Measurements from ENCODE around the gene PLPP3.

The PLPP3 gene

DNA sequence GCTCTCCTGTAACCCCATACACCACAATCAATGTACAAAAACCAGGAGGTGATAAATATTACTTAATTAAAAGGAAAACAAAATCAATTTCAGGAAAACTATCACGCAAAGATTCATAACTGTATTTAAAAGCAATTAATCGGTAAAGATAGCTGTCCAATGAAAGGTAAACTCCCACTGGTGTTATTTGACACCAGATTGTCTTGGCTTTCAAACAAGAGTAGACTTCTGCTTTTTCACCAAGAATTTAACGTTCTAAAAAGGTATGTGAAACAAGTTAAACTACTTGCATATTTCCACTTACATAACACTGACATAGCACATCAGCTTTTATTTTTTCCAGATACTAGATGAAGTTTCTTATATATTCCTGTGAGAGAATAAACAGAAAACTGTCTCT, 3.5 kb downstream of the PLPP3 start:
- DNase-seq: no peak

DNA sequence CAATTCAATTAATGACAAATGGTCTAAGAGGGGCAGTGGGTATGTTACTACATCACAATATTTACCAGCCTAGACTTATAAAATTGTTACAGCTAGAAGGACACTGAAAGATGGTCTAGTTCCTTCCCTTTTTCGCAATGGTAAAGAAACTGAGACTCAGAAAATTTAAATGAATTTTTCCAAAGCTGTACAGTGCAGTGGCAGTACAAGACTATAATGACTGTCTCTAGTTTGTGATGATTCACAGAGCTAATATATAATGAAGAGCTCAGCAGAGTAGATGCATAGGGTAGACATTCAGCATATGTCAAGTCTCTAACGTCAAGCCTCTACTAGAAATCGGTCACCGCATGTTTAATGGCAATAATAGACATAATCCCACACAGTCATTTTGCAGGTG, 4.6 kb downstream of the PLPP3 start:
- DNase-seq: no peak

DNA sequence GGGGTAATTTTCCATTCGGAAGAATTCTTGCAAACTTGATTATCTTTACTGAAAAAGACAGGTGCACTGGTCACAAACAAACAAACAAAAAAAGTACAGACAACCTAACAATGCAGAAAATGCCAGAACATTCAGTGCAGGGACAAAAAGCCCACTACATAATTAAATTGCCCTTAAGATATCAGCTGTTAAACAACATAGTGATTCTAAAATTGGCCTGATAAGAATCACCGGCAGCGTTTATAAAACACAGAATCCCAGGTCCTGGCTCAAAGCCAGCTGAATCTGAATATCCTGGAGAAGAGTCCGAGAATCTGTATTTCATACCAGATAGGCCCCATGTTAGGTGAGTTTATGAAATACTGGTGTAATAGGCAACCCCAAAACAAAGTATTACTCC, 6.1 kb downstream of the PLPP3 start:
- DNase-seq: no peak

DNA sequence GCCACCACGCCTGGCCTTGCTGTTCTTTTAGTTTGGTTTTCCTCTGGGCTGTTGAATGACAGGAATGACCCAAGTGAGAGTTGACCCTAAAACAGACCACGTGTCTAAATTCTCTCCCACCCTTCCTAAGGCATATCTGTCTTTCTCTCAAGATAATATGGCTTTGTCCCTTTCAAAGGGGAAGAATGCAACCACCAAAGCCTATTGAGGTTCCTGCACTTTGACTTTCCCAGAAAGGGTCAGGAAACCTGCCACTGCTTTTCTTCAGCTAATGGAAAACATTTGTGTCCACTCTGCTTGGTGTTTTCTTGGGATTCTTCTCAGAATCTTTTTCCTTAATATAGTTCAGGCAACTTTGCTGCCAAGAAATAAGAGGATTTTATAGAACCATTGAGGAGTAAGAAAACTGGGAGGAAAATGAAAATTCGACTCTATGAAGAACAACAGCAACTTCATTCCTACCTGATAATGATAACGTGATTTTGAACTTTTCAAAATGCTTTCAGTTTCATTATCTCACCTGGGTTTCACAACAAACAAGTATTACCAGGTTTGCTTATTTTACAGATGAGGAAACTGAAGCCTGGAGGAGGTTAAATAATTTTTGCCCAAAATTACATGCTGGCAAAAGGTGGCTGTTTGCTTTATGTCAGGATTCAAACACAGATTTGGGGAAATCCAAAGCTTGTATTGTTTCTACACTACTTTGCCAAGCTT, 6.9 kb downstream of the PLPP3 start:
- DNase-seq: no peak

GRCh38 chr1:56571448-56571847, 7.9 kb downstream of the PLPP3 start:
- DNase-seq: no peak

- DNase-seq: no peak
These were observed 8.4 kb downstream of the PLPP3 start for GRCh38 chr1:56570924-56571372.

DNA sequence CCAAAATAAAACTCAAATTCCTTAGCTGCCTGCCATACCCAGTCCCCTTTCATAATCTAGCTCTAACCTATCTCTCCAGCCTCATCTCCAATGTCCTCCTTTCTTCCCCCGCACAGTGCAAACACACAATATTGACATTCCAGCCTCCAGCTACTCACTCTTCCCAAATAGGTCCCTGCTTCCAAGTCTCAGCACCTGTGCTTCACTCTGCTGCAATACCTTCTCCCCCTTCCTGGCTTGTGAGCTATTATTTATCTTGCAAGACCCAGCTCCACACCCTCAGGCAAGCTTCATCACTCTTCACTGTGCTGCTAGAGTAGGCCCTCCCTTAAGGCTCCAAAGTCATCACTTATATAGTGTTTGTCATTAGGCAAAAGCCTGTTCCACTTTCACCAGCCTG, 9.7 kb downstream of the PLPP3 start:
- DNase-seq: no peak

GRCh38 chr1:56566994-56567393, 12.4 kb downstream of the PLPP3 start:
- no peak for DNase-seq

- no peak for DNase-seq
These were observed 13.2 kb downstream of the PLPP3 start for GRCh38 chr1:56566061-56566744.

DNA sequence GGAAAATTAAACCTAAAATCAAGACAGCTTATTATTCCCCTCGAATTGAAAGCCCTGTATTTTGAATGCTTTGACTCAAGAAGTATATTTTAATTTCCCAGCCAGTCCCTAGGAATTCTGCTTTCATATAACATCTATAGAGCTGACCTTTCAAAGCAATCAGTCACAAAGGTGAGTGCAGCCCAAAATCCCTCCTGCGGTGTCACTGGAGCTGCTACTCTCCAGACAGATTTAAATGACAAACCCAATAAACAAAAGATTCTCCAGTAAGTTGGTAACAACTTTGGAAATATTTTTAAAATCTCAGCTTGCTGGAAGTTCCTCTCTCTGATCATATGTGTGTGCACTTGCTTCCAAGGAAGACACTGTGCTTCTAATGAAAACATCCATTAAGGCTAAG, 14.7 kb downstream of the PLPP3 start:
- DNase-seq: no peak

DNA sequence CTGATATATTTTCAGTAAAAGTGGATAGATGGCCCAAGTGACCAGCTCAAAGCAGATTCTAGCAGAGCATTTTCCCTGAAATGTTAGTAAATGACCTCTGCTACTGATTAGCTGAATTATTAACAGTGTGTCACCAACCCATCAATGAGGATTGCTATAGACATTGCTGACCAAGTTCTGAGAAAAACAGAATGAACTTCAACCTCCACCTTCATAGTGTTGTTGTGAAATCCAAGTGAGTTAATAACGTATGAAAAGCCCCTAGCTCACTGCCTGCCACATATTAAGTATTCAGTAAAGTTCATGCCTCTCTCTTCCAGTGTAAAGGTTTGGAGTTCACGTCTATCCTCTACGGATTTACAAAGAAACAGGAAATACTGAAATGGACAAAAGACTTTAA, 15.8 kb downstream of the PLPP3 start:
- no peak for DNase-seq

DNA sequence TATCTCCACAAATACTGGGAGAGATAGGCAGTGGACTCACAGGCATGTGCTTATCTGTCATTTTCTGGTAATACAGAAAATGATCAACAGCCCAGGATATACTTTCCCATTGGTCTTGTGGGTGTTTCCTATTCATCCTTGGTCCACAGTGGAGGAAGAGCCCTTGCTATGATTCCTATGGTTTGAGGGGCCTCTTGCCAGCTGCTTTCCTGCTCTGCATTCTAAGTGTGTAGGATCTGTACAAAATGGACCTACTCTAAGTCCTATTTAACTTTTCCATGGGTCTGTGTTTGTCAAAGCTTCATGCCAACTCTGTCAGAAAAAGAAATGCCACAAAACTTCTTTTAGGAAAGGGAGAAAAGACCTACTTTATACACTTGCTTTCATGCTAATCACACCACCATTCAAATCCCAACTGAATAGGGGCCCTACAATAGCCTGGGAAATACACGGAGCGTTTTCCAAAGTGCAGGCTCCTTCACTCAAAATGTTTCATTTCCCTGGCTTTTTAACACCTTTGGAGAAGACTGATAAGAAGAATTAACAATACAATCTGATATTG, 16.4 kb downstream of the PLPP3 start:
- no peak for DNase-seq

DNA sequence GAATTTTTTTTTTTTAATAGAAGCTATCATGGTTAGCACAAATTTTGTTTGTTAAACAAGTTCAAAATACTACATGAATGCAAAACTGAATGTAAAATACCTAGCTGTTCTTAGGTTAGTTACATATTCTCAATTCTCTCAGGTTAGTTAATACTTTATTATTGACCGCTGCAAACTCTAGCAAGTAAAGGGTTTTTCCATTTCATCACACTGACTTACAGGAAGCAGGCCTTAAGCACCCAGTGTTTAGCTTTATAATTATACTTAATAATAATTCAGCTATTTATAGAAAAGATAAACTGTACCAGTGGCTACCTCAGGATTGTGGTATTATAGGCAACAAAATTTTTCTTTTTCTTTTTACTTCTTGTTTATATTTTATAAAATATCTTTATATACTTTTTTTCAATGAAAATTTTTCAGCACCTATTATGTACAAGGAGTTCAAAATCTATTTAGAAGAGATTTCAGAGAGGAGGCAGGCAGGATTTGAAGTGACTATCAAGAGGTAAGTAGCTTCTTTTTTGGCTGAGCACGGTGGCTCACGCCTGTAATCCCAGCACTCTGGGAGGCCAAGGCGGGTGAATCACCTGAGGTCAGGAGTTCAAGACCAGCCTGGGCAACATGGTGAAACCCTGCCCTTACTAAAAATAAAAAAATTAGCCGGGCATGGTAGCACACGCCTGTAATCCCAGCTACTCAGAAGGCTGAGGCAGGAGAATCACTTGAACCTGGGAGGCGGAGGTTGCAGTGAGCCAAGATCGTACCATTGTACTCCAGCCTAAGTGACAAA, 17.9 kb downstream of the PLPP3 start:
- DNase-seq: no peak

DNA sequence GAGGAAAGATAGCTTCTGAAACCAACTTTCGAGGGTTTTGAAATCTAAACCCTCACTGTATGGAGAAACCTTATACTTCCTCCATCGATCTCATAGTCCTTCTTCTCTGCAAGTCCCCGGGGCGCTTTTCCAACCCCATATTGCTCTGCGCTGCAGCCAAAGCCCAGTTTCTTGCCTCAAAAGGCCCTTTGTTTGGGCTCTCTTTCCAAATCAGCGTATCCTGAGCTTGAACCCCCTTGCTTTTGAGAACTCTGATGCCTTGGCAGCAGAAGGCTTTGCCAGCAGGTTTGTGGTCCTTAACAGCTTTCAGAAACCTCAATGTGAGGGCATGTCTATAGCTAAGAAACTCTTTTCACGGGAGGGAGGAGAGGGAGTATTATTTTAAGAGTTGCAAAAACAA, 21.6 kb downstream of the PLPP3 start:
- DNase-seq: no peak

- no peak for DNase-seq
These were observed 23.9 kb downstream of the PLPP3 start for GRCh38 chr1:56555448-56555847.

GRCh38 chr1:56553046-56553445, 26.3 kb downstream of the PLPP3 start:
- DNase-seq: no peak

DNA sequence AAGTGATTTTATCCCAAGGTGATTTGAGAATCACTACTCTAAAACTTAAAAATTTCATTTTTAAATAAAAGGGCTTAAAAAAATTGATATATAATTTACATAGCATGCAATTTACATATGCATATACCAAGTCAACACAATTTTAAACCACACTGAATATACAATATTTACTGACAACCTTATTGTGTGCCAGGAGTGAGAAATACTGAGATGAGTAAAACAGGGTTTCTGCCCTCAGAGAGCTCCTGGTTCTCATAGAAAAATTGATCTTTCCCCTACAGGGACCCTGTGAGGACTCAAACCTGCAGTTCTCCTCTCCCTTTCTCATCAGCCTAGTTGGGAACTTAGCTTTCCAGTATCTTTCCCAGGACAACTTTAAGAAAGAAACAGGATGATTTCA, 27.0 kb downstream of the PLPP3 start:
- DNase-seq: no peak

DNA sequence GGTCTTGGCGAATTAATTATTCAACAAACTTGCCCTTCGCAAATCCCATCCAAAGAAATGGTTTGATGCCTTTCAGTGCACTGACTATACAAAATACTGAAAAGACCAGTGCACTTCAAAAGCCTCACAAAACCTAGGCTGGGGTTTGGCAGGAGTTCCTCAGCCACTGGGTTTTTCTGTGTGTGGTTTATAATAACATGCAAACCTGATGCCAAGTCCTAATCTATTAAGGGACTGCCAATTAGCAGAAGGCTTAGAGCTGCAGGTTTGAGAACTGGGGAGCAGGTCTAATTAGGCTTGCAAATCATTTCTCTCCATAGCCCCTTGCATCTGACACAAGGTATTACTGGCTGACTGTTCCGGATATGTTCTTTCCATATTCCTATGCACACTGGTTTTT, 27.7 kb downstream of the PLPP3 start:
- DNase-seq: no peak

DNA sequence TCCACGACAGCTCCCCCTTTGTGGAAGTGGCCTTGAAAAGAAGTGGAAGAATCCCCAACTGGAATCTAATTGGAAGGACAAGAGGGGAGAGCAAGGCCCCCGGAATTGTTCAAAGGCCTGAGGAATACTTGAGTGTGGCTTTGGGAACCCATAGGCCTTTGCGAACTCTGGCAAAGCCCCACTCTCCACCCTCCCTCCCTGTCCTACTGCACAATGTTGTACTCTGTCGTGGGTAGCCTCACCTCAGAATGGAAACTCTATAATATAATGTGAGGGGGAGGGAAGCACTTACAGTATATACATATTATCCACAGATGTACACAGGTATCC, 28.5 kb downstream of the PLPP3 start:
- DNase-seq: no peak

GRCh38 chr1:56550138-56550858, 29.1 kb downstream of the PLPP3 start:
- no peak for DNase-seq

DNA sequence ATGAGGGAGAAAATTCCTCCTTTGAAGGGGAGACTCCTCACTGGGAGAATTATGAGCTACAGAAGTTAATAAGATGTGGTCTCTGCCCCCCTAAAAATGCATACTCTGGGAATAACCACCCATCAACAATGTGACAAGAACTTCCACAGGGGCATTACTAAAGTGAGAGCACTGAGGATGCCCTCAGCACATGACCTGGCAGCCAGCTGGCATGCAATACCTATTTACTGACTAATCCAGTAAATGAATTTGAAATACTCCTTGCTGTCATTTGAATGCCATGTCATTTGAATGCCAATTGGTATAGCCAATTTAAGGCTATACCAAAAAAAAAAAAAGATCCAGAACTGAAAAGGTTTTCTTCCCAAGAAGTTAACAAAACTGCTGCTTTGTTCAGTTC, 30.8 kb downstream of the PLPP3 start:
- no peak for DNase-seq

DNA sequence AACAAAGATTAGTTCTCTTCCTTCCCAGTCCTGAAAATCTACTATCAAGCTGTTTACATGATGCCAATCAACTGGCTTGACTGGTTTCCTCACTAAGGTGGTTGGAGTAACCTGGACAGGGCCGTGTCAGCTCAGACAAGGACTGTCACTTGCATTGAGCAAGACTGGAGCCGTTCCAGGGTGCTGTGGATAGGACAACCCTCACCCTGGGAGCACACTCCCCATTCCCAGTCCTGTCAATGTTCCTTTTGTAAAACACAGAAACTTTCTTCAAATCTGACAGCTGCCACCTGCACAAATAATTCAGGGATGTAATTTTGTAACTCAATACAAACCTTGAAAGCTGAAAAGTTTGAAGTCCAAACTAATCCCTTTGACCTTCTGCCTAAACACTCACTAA, 31.4 kb downstream of the PLPP3 start:
- DNase-seq: no peak

- no peak for DNase-seq
These were observed 31.9 kb downstream of the PLPP3 start for GRCh38 chr1:56547473-56547872.
